Esophagus (tissue), 2 donors: ENCODE results near the gene FTH1. TPM values are rescaled to one million over a fixed set of nuclear protein-coding genes. Genes with fewer than 3 reads are reported as not detected.

Experiments
- H3K27ac ChIP-seq, 2 donors: one replicate each; pipeline ENCODE4 v1.5.1; 2013; ENCODE audit warnings: low read depth in 2 of 2, mild to moderate bottlenecking in 2 of 2, inconsistent platforms in 1 of 2, low read length in 1 of 2, moderate library complexity in 1 of 2
- H3K27me3 ChIP-seq, 2 donors: one replicate each; pipeline ENCODE4 v1.6.1; 2013; ENCODE audit warnings: low read length in 2 of 2, control low read depth in 1 of 2, mild to moderate bottlenecking in 1 of 2; ENCODE audit not compliant: insufficient read depth in 2 of 2, control insufficient read depth in 1 of 2
- H3K36me3 ChIP-seq, 2 donors: one replicate each; pipeline ENCODE4 v1.6.1; 2013; ENCODE audit warnings: low read length in 1 of 2; ENCODE audit not compliant: control insufficient read depth in 2 of 2, insufficient read depth in 2 of 2
- H3K4me1 ChIP-seq, 2 donors: one replicate each; pipeline ENCODE4 v1.6.1; 2013; ENCODE audit warnings: low read length in 1 of 2; ENCODE audit not compliant: control insufficient read depth in 2 of 2, insufficient read depth in 2 of 2
- H3K4me3 ChIP-seq, 2 donors: one replicate each; pipeline ENCODE4 v1.5.1; 2013; ENCODE audit warnings: low read length in 2 of 2, mild to moderate bottlenecking in 2 of 2, low read depth in 1 of 2, moderate library complexity in 1 of 2
- H3K9me3 ChIP-seq, 2 donors: one replicate each; pipeline ENCODE4 v1.6.1; 2013; ENCODE audit warnings: mild to moderate bottlenecking in 2 of 2, low read depth in 1 of 2, low read length in 1 of 2, moderate library complexity in 1 of 2; ENCODE audit not compliant: control insufficient read depth in 2 of 2, insufficient read depth in 1 of 2
- WGBS, 2 donors: extraction: QIAGEN DNeasy Blood & Tissue Kit; methylation state at CpG; one replicate each; pipeline ENCODE4 v1.1.7; 2013; 5-methylcytosine and 5-hydroxymethylcytosine counted together
- polyA plus RNA-seq, 2 donors: library from polyadenylated mRNA; stranded (reverse); fragments of 200-250 nt; gene quantifications; one replicate each; pipeline ENCODE4 v1.2.3, GENCODE V29; 2013
- donor health status: healthy with polysubstance abuse.
- donor health status: Bipolar disorder and iron deficiency.

FTH1 gene
- polyA plus RNA-seq, result 1,000 to 10,000 TPM; 3,491 to 8,500 TPM

- Histone ChIP-seq H3K9me3 (no peaks in the 10 kb centered on the region), H3K27me3 (no peaks in the 10 kb centered on the region), H3K4me1 (peaks cover 3 to 13% of the 10 kb centered on the region in 2 donors), H3K36me3 (peaks cover 0 to 7% of the 10 kb centered on the region in 2 donors), H3K27ac (peak within 1 kb of the TSS; percentile 97 to 98), H3K4me3 (peak within 1 kb of the TSS; percentile 92 to 94)
- 3 to 4% methylated on average over 77 to 93 of the region's 93 CpGs for WGBS, 2 donors
Observed at GRCh38 chr11:61967116-61967923, at the start of gene FTH1. Gene FTH1, minus strand, starts transcription at chr11:61967634. Its CDS starts 209 bp downstream, at chr11:61967425.

- 84 to 89% methylated on average over 7 of the region's 7 CpGs for WGBS, 2 donors
- no peaks in the 10 kb centered on the region for H3K27me3 ChIP-seq
- H3K27ac ChIP-seq, result no peak overlapping the region
- no peaks in the 10 kb centered on the region for H3K36me3 ChIP-seq
- peaks cover 0 to 3% of the 10 kb centered on the region in 2 donors for H3K9me3 ChIP-seq
- peaks cover 0 to 3% of the 10 kb centered on the region in 2 donors for H3K4me1 ChIP-seq
- H3K4me3 ChIP-seq, result no peak overlapping the region
Observed at GRCh38 chr11:62015615-62016014, 48.2 kb upstream of the FTH1 start.

GRCh38 chr11:62013537-62014476 is 46.4 kb upstream of the FTH1 start:
- Histone ChIP-seq H3K4me3 (no peak overlapping the region), H3K36me3 (no peaks in the 10 kb centered on the region), H3K27ac (no peak overlapping the region), H3K9me3 (peaks cover 0 to 3% of the 10 kb centered on the region in 2 donors), H3K4me1 (peaks cover 0 to 3% of the 10 kb centered on the region in 2 donors), H3K27me3 (no peaks in the 10 kb centered on the region)
- WGBS, 2 donors, result 66 to 72% methylated on average over 15 of the region's 15 CpGs

- H3K27me3 ChIP-seq, result no peaks in the 10 kb centered on the region
- H3K4me1 ChIP-seq, result peaks cover 0 to 3% of the 10 kb centered on the region in 2 donors
- peak overlapping the region in 1 of 2 donors; percentile 14 for H3K27ac ChIP-seq
- H3K9me3 ChIP-seq, result peaks cover 0 to 3% of the 10 kb centered on the region in 2 donors
- WGBS, 2 donors, result 36 to 50% methylated on average over 5 of the region's 5 CpGs
- no peaks in the 10 kb centered on the region for H3K36me3 ChIP-seq
- no peak overlapping the region for H3K4me3 ChIP-seq
Observed at GRCh38 chr11:62012832-62013461, 45.5 kb upstream of the FTH1 start.

GRCh38 chr11:62012451-62012831 is 45.0 kb upstream of the FTH1 start:
- Histone ChIP-seq H3K4me1 (peaks cover 0 to 3% of the 10 kb centered on the region in 2 donors), H3K36me3 (no peaks in the 10 kb centered on the region), H3K27ac (no peak overlapping the region), H3K27me3 (no peaks in the 10 kb centered on the region), H3K4me3 (no peak overlapping the region), H3K9me3 (peaks cover 0 to 3% of the 10 kb centered on the region in 2 donors)
- WGBS, 2 donors, result 65 to 74% methylated on average over 3 of the region's 3 CpGs

- Histone ChIP-seq H3K4me1 (peaks cover 0 to 3% of the 10 kb centered on the region in 2 donors), H3K4me3 (no peak overlapping the region), H3K27ac (no peak overlapping the region), H3K27me3 (no peaks in the 10 kb centered on the region), H3K36me3 (no peaks in the 10 kb centered on the region), H3K9me3 (peaks cover 0 to 3% of the 10 kb centered on the region in 2 donors)
- WGBS, 2 donors, result 94 to 96% methylated on average over 9 of the region's 9 CpGs
Observed at GRCh38 chr11:62011881-62012280, 44.4 kb upstream of the FTH1 start.

GRCh38 chr11:62010935-62011528 is 43.6 kb upstream of the FTH1 start:
- Histone ChIP-seq H3K36me3 (no peaks in the 10 kb centered on the region), H3K4me3 (no peak overlapping the region), H3K9me3 (peaks cover 0 to 3% of the 10 kb centered on the region in 2 donors), H3K4me1 (peaks cover 0 to 3% of the 10 kb centered on the region in 2 donors), H3K27me3 (no peaks in the 10 kb centered on the region), H3K27ac (no peak overlapping the region)
- WGBS, 2 donors, result 93 to 97% methylated on average over 4 of the region's 4 CpGs

- WGBS, 2 donors, result 90 to 100% methylated on average over 1 of the region's 1 CpG
- Histone ChIP-seq H3K4me3 (no peak overlapping the region), H3K36me3 (no peaks in the 10 kb centered on the region), H3K27me3 (no peaks in the 10 kb centered on the region), H3K27ac (no peak overlapping the region), H3K9me3 (peaks cover 0 to 3% of the 10 kb centered on the region in 2 donors), H3K4me1 (no peaks in the 10 kb centered on the region)
Observed at GRCh38 chr11:62008193-62008592, 40.8 kb upstream of the FTH1 start.

- Histone ChIP-seq H3K27ac (no peak overlapping the region), H3K36me3 (no peaks in the 10 kb centered on the region), H3K4me1 (no peaks in the 10 kb centered on the region), H3K27me3 (no peaks in the 10 kb centered on the region), H3K4me3 (no peak overlapping the region), H3K9me3 (peaks cover 0 to 2% of the 10 kb centered on the region in 2 donors)
- WGBS, 2 donors, result 66 to 74% methylated on average over 2 of the region's 2 CpGs
Observed at GRCh38 chr11:62004473-62004872, 37.0 kb upstream of the FTH1 start.
